Fibroblast of villous mesenchyme (primary cell): ENCODE data around the gene RAB21. TPM values are rescaled to one million over a fixed set of nuclear protein-coding genes. Genes with fewer than 3 reads are reported as not detected.
A peak's percentile ranks its signal among the peaks of the same experiment; 100 is the strongest.

Source experiments
- DNase-seq: peaks from one replicate; pipeline ENCODE4 v3.0.0-alpha.2; 2010; ENCODE audit warnings: low read depth
- H3K4me3 ChIP-seq: 2 replicates; pipeline ENCODE4 v1.5.1; 2011; ENCODE audit warnings: low read depth, mild to moderate bottlenecking, low read length
- CTCF ChIP-seq: IDR thresholded peaks from 2 replicates; pipeline ENCODE4 v1.5.1; 2012; ENCODE audit warnings: low read depth, mild to moderate bottlenecking, low read length; ENCODE audit not compliant: insufficient read depth
- total RNA-seq: library from RNA; depleted of rRNA; stranded (reverse); fragments of >200 nt; gene quantifications from 2 replicates; pipeline ENCODE4 v1.2.3, GENCODE V29; 2012

Gene RAB21
- total RNA-seq, 1 donor = 12.5 TPM

DNA sequence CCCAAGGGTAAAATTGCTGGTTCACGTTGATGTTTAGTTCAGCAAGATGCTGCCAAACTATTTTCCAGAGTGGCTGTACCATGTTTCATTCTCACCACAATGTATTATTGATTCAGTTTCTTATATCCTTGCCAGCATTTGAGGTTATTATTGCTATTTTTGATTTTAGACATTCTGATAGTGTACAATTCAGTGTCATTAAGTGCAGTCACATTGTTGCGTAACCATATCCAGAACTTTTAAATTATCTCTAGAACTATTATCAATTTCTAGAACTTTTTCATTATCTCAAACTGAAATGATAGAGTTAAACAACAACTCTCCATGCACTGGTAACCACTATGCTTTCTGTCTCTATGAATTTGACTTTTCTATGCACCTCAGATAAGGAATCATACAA, 74.2 kb downstream of the RAB21 start:
- TF ChIP-seq CTCF = no peak
- no peak for DNase-seq
- no peak overlapping the region for H3K4me3 ChIP-seq

- no peak for TF ChIP-seq CTCF
- no peak overlapping the region for H3K4me3 ChIP-seq
- no peak for DNase-seq
Observed at GRCh38 chr12:71837356-71837755, 82.7 kb downstream of the RAB21 start.

GRCh38 chr12:71838231-71838630, 83.6 kb downstream of the RAB21 start:
- no peak overlapping the region for H3K4me3 ChIP-seq
- TF ChIP-seq CTCF = no peak
- no peak for DNase-seq

GRCh38 chr12:71838676-71839075, 84.0 kb downstream of the RAB21 start:
- TF ChIP-seq CTCF = no peak
- peak overlapping the region; percentile 77 for H3K4me3 ChIP-seq

GRCh38 chr12:71840231-71840847, 85.7 kb downstream of the RAB21 start:
- peak overlapping the region; percentile 77 for H3K4me3 ChIP-seq
- peak; percentile 92 for DNase-seq
- no peak for TF ChIP-seq CTCF

More at GRCh38 chr12:71838676-71839075, 84.0 kb downstream of the RAB21 start:
- no peak for DNase-seq

GRCh38 chr12:71846322-71846940, 91.8 kb downstream of the RAB21 start:
- TF ChIP-seq CTCF = peak; percentile 52
- DNase-seq = peak; percentile 50
- no peak overlapping the region for H3K4me3 ChIP-seq
